KOPT-K1 (cell line): Measurements from ENCODE around the gene RGP1.
A peak's percentile ranks its signal among the peaks of the same experiment; 100 is the strongest.

Source experiments
- H3K27ac ChIP-seq: fragments of 200-600 bp; sonication (generic); 2 replicates; pipeline ENCODE4 v1.5.1; 2016; ENCODE audit warnings: antibody characterized with exemption, mild to moderate bottlenecking, low read depth, low read length; ENCODE audit not compliant: poor library complexity, severe bottlenecking
- H3K36me3 ChIP-seq: fragments of 200-600 bp; sonication (generic); 2 replicates; pipeline ENCODE4 v1.5.1; 2017; ENCODE audit warnings: antibody characterized with exemption, mild to moderate bottlenecking, low read length, moderate library complexity; ENCODE audit not compliant: insufficient read depth
- H3K9me3 ChIP-seq: fragments of 200-600 bp; sonication (generic); 2 replicates; pipeline ENCODE4 v1.5.1; 2017; ENCODE audit warnings: antibody characterized with exemption, low read length, mild to moderate bottlenecking; ENCODE audit not compliant: insufficient read depth, poor library complexity, severe bottlenecking

The RGP1 gene

DNA sequence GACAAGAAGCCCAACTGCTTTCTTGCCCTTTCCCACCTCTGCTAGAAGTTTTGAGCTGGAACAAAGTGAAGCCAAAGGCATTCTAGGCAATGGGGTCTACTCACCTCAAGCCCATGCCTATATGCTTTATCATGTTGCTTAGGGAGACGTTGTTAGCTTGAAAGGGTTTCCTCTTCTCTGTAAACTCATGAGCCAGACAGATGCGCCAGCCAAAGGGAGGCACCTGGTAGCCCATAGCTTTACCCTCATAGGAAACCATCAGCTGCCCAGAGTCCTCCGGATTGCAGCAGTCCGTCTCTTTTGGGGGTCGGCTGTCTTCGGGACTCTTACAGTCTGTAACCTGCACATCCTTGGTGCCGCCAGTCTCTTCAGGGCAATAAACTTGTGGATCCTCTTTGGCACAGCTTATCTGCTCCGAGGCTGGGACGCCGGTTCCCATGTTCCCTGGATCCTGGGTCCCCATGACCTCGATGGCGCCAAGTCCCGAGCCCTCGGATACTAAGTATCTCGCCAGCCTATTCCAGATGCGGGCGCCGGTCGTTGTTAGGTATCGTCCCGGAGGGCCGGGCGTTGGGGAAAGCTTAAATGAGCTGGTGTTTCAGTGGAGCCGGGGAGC, 737 bp upstream of the RGP1 start:
- Histone ChIP-seq H3K36me3 (peaks cover 28% of the 10 kb centered on the region), H3K27ac (peak overlapping the region; percentile 59), H3K9me3 (no peaks in the 10 kb centered on the region)

DNA sequence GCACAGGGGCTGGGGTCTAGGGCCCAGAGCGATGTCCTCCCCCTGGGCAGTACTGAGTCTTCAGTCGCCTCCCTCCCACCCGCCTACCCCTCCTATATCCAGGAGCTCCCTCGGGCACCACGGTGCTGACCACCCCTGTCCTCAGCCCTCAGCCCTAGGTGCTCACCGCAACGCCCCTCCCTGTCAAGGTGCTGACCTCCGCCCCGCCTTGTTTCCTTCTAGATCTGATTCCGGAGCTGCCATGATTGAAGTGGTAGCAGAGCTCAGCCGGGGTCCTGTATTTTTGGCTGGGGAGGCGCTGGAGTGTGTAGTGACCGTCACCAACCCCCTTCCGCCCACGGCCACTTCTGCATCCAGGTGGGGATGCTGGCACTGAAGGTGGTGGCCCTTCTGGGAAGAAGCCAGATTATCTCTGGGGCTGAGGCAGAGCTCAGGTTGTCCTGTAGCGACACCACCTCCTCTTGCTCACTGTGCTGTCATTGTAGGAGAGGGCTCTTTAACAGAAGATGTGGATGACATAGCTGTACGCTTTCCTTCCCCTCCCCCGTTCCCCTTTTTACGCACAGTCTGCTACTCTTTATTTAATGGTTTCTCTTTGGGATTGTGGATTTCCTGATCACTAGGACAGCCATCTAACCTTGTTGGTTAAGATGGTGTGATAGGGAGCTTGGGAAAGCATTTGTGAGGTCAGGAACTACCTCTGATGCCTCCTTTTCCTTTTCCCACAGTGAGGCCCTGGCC, 598 bp downstream of the RGP1 start:
- peak overlapping the region; percentile 59 for H3K27ac ChIP-seq
- H3K9me3 ChIP-seq: no peaks in the 10 kb centered on the region
- H3K36me3 ChIP-seq: peaks cover 15% of the 10 kb centered on the region; the same call in 1 of the 2 replicates

DNA sequence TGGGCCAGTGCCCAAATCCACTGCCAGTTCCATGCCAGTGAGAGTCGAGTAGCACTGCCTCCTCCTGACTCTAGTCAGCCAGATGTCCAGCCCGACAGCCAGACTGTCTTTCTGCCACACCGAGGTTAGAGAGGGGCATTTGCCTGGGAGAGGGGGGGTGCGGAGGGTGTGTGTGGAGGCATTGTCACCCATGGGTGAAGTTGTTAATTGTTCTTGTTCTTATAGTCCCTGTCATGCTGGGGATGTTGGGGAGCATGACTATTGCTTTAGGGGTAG, 1.1 kb downstream of the RGP1 start:
- peaks cover 13% of the 10 kb centered on the region; the same call in 1 of the 2 replicates for H3K36me3 ChIP-seq
- H3K27ac ChIP-seq: no peak overlapping the region
- no peaks in the 10 kb centered on the region for H3K9me3 ChIP-seq

DNA sequence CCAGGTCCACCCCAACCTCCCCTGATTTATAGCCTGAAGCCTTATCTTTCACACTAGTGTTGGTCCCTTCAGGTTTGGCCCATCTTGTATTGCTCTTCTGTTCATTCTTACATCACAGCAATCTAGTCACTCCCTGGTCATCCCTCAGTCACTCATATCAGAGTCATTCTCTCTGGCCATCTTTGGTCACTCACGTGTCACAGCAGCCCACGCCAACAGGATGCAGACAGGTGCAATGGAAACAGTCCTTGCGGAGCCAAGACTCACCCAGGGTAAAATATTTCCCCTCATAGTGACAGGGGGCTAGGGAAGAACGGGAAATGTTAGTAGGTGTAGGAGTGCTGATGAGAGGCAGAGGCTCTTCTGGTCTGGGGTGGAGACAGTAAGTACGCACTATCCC, 4.4 kb downstream of the RGP1 start:
- Histone ChIP-seq H3K27ac (no peak overlapping the region), H3K36me3 (peaks cover 13% of the 10 kb centered on the region; the same call in 1 of the 2 replicates), H3K9me3 (no peaks in the 10 kb centered on the region)

DNA sequence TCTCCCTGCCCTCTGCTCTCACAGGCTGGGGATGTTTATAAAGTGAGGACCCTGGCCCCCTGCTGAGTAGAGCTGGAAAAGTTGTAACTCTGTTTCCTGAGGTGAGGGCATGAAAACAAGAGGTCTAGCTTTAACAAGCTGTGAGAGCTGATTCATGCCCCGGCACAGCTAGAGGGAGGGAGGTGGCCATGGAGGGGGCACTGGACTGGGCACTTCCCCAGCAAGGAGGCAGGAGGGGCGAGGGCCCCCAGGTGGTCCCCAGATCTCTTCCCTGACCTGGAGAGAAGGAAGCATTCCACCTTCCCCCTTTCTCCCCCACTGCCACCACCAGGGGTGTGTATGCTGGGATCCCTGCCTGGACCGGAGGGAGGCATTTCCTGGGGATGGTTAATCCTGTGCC, 5.2 kb downstream of the RGP1 start, which contains the start of gene MSMP:
TSS of gene MSMP (minus strand) at position 13 of the 400 bp plus-strand sequence. CDS start 147 bp downstream, outside the sequence.
- Histone ChIP-seq H3K36me3 (peaks cover 13% of the 10 kb centered on the region; the same call in 1 of the 2 replicates), H3K9me3 (no peaks in the 10 kb centered on the region), H3K27ac (no peak within 1 kb of the TSS)

DNA sequence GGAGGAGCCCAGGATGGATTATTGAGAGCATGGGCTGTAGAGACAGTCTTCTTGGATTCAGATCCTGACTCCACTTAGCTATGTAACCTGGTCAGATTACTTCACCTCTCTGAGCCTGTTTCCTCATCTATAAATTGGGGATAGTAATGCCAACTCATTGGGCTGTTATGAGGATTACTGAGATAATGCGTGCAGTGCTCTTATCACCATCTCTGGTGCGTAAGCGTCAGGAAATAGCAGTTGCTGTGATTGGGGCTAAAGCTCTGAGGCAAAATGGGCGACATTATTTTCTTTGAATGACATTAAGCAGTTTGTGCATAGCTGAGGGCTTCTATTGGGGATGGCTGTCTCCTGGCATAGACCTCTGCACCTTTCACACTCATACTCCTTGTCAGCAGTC, 6.0 kb downstream of the RGP1 start:
- Histone ChIP-seq H3K36me3 (peaks cover 13% of the 10 kb centered on the region; the same call in 1 of the 2 replicates), H3K9me3 (no peaks in the 10 kb centered on the region)

DNA sequence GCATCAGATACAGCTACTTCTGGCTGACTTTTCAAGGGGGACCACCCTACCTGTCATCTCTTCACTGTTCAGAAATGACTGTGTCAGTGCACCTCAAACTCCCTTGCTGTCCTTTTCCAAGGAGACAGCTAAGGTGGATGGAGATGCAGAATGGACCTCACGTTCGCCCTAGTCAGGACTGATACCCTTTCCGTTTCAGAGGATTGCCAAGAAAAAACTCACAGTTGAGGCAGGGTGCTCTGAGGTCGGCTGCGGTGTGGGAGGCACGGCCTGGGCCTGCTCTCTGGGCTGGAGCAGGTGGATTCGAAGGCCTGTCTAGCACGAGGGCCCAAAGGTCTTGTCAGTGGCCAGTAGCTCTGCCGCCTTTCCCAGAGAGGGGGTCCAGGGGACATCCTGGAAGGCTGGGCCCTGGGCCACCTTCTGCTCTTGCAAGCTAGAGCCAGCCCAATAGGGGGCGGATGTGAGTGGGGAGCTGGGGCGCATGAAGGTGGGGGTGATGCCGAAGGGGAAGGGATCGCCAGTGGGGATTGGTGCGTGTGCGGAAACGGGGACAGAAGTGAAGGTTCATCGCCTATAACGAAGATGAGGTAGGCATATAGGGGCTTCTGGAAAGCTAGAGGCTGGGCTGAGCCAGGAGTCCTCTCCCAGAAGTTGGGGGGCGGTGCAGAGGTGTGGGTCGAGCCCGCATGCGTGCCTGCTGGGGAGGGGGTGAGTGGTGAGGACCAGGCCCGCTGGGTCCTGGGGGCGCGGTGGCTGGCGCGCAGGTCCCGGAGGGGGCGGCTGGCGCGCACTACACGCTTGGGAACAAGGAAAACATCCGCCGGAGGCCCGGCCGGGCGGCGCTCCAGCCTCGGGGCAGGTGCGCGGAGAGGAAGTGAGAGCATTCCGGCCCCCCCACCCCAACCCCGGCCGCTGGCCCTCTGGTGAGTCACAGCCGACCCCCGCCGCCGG, 7.5 kb downstream of the RGP1 start:
- peak overlapping the region; percentile 66 for H3K27ac ChIP-seq

More for the DNA sequence above, 6.0 kb downstream of the RGP1 start:
- no peak overlapping the region for H3K27ac ChIP-seq

DNA sequence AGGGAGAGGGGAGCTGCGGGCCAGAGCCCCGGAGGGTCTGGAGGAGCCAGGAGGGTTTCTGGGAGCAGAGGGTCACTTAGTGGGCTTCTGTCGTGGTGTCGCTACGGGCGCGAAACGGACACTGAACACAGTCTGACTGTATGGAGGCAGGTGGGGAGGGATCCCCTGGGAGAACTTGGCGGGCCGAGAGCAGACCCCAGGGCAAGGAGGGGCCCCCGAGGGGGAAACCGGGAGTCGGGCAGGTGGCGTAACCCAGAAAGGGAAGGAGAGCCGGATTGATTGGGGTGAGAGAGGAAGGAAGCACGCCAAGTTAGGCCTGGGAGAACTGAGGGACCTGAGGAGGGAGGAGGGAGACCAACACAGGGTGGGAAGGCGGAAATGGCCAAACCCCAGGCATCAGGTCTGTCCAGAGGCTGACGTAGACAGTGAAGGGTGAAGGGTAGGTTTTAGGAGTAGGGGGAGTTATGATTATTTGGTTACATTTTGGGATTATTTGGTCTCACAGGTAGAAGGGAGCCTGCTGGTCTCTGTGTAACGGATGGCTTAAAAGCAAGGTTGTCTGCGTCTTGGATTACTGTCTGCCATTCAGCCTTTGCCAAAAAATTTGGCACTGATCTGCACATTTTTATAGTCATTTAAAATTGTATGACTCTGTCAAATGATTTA, 8.3 kb downstream of the RGP1 start:
- H3K36me3 ChIP-seq: peaks cover 10% of the 10 kb centered on the region; the same call in 1 of the 2 replicates
- H3K27ac ChIP-seq: peak overlapping the region; percentile 66
- H3K9me3 ChIP-seq: no peaks in the 10 kb centered on the region

More for the DNA sequence above, 7.5 kb downstream of the RGP1 start:
- Histone ChIP-seq H3K9me3 (no peaks in the 10 kb centered on the region), H3K36me3 (peaks cover 13% of the 10 kb centered on the region; the same call in 1 of the 2 replicates)

DNA sequence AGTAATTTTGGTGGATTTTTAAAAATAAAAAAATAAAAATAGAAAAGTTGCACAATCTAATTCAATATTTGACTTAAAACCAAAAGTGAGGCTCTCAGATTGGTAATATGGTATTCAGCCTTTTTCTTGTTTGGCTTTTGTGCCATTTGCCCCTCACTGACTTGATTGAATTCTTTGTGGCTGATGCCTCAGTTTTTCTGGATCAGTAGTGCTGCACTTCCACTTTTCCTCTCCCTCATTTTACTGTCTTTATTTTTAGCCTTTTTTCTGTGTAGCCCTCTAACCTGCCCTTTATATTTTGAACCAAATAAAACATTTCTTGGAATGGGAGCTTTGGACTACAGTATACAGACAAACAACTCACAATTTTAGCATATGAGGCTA, 8.8 kb downstream of the RGP1 start:
- no peaks in the 10 kb centered on the region for H3K9me3 ChIP-seq
- no peak overlapping the region for H3K27ac ChIP-seq
- peaks cover 5% of the 10 kb centered on the region; the same call in 1 of the 2 replicates for H3K36me3 ChIP-seq

DNA sequence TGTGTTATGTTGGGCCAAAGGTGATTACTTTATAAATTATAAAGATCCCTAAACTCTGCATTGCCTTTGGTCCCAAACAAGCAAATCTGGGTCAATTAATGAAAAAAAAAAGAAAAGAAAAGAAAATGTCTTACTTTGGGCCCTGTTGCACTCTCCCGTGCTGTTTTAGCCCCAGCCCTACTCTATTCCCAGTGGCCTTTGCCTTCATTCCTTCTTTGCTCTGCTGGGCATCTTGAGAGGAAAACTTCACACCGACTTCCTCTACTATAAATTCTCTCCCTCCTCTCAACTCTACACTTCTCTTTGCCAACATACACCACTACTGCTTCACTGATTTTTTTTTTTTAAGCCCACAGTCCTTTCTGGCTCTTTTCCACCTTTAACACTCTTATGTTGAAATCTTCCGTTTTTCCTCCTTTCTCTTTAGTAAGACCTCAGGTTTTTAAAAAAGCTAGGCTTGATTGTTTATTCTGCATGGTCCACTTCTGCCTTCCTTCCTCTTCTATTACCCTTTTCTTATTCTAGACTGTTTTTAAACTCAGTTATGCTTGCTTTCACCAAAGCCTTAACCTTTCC, 9.5 kb downstream of the RGP1 start:
- no peaks in the 10 kb centered on the region for H3K9me3 ChIP-seq
- H3K27ac ChIP-seq: no peak overlapping the region
- H3K36me3 ChIP-seq: no peaks in the 10 kb centered on the region

DNA sequence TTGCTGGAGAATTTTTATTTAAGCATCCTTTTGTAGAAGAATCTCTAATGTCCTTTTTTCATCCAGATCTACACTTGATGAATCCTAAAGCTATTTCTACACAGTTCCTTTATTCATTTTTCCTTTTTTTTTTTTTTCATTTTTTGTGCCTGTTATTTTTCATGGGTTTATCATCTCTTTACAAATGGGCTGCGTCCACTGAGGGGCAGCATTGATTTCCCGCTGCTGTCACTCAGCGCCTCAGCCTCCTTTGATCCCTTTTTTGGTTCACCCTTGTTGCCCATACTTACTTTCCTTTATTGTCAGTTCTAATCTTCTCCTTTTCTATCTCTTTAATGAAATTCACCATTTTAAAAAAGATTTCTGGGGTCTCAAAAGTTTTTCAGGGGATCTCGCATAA, 10.7 kb downstream of the RGP1 start:
- H3K9me3 ChIP-seq: no peaks in the 10 kb centered on the region
- H3K27ac ChIP-seq: no peak overlapping the region
- no peaks in the 10 kb centered on the region for H3K36me3 ChIP-seq

DNA sequence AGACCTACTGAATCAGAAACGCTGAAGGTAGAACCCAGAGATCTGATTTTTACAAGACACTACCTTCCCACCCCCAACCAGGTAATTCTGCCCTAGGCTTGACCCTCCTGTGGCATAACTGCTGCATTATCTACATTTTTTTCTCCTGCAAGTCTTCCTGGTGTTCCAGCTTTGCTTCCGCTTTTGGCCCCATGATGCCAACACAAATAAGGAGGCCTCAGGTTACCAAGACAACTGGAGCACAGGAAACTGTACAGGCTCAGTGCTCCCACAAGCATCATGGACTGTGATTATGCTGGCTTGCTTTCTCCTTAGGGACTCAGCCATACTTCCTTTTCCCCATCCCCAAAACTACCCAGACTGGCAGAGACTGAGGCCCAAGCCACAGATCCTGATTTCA, 11.6 kb downstream of the RGP1 start:
- H3K27ac ChIP-seq: no peak overlapping the region
- no peaks in the 10 kb centered on the region for H3K36me3 ChIP-seq
- no peaks in the 10 kb centered on the region for H3K9me3 ChIP-seq

DNA sequence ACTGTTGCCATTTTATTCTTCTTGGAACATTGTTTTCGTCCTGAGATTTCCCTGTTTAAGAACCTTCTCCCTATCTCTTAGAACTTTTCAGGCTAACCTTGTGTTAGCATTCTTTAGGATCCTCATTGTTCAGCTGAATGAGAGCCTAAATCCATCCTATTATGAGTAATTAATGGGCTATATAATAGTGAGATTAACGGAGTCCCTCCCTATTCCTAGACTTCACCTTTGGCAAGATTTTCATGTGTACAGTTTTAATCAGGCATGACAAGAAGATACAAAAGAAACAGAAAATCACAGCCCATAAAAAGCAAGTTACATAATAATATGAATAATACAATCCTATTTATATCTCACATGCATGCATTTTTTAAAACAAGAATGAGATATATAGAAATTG, 14.1 kb downstream of the RGP1 start:
- Histone ChIP-seq H3K9me3 (no peaks in the 10 kb centered on the region), H3K36me3 (no peaks in the 10 kb centered on the region), H3K27ac (no peak overlapping the region)

DNA sequence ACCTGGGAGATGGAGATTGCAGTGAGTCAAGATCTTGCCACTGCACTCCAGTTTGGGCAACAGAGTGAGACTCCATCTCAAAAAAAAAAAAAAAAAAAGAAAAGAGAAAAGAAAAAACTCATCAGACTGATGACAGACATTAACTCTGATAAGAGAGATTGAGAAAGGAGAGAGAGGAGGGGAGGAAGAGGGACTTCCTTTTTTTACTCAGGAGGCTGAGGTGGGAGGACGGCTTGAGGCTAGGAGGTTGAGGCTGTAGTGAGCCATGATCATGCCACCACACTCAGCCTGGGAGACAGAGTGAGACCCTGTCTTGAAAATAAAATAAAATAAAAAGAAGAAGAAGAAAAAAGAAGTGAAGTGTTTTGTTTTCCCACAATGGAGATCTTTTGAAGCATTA, 14.7 kb downstream of the RGP1 start:
- Histone ChIP-seq H3K36me3 (no peaks in the 10 kb centered on the region), H3K9me3 (no peaks in the 10 kb centered on the region), H3K27ac (no peak overlapping the region)
